Activated naive CD4-positive, alpha-beta T cell treated with anti-CD3 and anti-CD28 coated beads, Interleukin-2, amount 10 ng/mL, durations not matched to agents 7 days and 5 days (primary cell): ENCODE results near the gene TACSTD2.
"Not testable (repeated sequence)": the region's sequence is repeated elsewhere in the genome, so short reads cannot be mapped to it uniquely, and the experiment has no call there.

Source experiments
- CTCF ChIA-PET: fragments of 350-600 bp; sonication (Branson Sonifier 250); formaldehyde crosslinking; loops from one replicate; lab custom pipeline; 2021; ENCODE audit warnings: antibody characterized with exemption; lab: Charles Lee
- DNase-seq: peaks from one replicate; pipeline ENCODE4 v3.0.0-alpha.2; 2020
- H3K27ac Mint-ChIP-seq: one replicate; pipeline ENCODE4 v1.8.0; 2021; ENCODE audit warnings: mild to moderate bottlenecking, moderate library complexity, mixed read lengths
- H3K27me3 Mint-ChIP-seq: one replicate; pipeline ENCODE4 v1.8.0; 2021; ENCODE audit warnings: mild to moderate bottlenecking, mixed read lengths
- H3K36me3 Mint-ChIP-seq: one replicate; pipeline ENCODE4 v1.8.0; 2021; ENCODE audit warnings: mixed read lengths
- H3K4me1 Mint-ChIP-seq: one replicate; pipeline ENCODE4 v1.8.0; 2021; ENCODE audit warnings: mixed read lengths
- H3K4me3 Mint-ChIP-seq: one replicate; pipeline ENCODE4 v1.8.0; 2021; ENCODE audit warnings: mild to moderate bottlenecking, moderate library complexity, mixed read lengths
- H3K9me3 Mint-ChIP-seq: one replicate; pipeline ENCODE4 v1.8.0; 2021; ENCODE audit warnings: mixed read lengths

TACSTD2 gene, protein sequence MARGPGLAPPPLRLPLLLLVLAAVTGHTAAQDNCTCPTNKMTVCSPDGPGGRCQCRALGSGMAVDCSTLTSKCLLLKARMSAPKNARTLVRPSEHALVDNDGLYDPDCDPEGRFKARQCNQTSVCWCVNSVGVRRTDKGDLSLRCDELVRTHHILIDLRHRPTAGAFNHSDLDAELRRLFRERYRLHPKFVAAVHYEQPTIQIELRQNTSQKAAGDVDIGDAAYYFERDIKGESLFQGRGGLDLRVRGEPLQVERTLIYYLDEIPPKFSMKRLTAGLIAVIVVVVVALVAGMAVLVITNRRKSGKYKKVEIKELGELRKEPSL

DNA sequence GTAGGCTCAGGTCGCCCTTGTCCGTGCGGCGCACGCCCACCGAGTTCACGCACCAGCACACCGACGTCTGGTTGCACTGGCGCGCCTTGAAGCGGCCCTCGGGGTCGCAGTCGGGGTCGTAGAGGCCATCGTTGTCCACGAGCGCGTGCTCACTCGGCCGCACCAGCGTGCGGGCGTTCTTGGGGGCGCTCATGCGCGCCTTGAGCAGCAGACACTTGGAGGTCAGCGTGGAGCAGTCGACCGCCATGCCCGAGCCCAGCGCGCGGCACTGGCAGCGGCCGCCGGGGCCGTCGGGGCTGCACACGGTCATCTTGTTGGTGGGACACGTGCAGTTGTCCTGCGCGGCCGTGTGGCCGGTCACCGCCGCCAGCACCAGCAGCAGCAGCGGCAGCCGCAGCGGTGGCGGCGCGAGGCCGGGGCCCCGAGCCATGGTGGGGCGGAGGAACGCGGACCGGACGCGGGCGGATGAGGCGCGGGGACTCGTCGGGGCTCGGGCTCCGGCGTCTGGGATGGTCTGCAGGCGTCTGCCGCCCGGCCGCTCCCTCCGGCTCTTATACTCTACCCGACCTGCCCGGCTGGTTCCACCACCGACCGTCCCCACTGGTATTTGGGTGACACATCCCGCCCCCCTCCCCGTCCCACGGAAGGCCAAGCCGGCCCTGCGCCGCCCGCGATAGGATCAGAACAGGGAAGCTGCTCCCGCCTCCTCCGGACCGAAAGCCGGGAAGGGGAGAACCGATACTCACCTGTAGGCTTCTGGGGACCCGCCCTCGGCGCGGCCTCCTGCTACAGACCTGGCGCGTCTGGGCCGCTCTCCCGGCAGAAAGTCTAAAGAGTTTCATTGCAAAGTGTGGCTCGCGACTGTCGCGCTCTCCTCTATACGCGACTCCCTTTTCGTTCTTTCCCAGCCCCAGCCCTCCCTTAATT lies at the start of gene TACSTD2:
Gene TACSTD2 (minus strand): TSS at position 526 of the 927 bp plus-strand sequence. CDS start 96 bp downstream, at position 430.
- no peaks in the 10 kb centered on the region for H3K36me3 Mint-ChIP-seq
- no peak for DNase-seq
- H3K4me3 Mint-ChIP-seq = peak within 1 kb of the TSS; percentile 57
- H3K9me3 Mint-ChIP-seq = no peaks in the 10 kb centered on the region
- CTCF ChIA-PET = no interaction called here
- H3K27me3 Mint-ChIP-seq = peaks cover 77% of the 10 kb centered on the region
- peak within 1 kb of the TSS; percentile 29 for H3K27ac Mint-ChIP-seq
- H3K4me1 Mint-ChIP-seq = peaks cover 27% of the 10 kb centered on the region

DNA sequence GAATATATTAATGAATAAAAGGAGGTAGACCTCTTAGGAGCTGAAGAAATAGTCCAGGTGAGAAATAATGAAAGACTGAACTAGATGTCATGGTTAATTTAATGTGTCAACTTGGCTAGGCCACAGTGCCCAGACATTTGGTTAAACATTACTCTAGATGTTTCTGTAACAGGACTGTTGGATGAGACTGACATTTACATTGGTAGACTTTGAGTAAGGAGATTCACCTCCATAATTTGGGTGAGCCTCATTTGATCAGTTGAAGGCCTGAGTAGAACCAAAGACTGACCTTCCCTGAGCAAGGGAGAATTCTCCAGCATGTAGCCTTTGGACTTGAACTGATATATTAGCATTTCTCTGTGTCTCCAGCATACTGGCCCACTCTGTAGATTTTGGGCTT lies 49.2 kb upstream of the TACSTD2 start:
- CTCF ChIA-PET = no interaction called here
- no peaks in the 10 kb centered on the region for H3K9me3 Mint-ChIP-seq
- DNase-seq = no peak
- no peaks in the 10 kb centered on the region for H3K36me3 Mint-ChIP-seq
- no peaks in the 10 kb centered on the region for H3K27me3 Mint-ChIP-seq
- H3K4me1 Mint-ChIP-seq = no peaks in the 10 kb centered on the region
- H3K4me3 Mint-ChIP-seq = no peak overlapping the region
- no peak overlapping the region for H3K27ac Mint-ChIP-seq

DNA sequence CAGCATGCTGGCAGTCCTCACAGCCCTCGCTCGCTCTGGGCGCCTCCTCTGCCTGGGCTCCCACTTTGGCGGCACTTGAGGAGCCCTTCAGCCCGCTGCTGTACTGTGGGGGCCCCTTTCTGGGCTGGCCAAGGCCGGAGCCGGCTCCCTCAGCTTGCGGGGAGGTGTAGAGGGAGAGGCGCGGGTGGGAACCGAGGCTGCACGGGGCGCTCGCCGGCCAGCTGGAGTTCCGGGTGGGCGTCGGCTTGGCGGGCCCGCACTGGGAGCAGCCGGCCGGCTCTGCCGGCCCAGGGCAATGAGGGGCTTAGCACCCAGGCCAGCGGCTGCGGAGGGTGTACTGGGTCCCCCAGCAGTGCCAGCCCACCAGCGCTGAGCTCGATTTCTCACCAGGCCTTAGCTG lies 46.2 kb upstream of the TACSTD2 start:
- CTCF ChIA-PET, H3K9me3 Mint-ChIP-seq, H3K27ac Mint-ChIP-seq, H3K4me3 Mint-ChIP-seq, DNase-seq, H3K36me3 Mint-ChIP-seq: not testable (repeated sequence)
- peaks cover 11% of the 10 kb centered on the region for H3K27me3 Mint-ChIP-seq
- H3K4me1 Mint-ChIP-seq = peaks cover 14% of the 10 kb centered on the region

DNA sequence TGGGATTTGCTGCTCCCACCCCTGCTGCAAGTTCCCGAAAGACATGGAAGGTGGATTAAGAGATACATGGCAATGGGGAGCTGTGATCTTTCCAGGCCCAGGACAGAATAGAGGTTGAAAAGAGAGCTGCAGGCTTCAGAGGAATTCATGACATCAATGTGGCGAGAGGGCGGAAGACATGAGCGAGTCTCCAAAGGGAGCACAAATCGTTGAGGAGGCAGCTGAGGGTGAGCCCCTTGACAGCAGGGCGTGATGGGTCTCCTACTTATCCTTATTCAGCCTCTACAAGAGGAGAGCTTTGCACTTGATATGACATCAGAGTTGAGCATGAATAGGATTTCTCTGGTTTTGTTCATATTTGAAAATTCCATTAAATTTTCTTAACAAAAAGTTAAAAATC lies 45.5 kb upstream of the TACSTD2 start:
- H3K27me3 Mint-ChIP-seq = peaks cover 16% of the 10 kb centered on the region
- peaks cover 14% of the 10 kb centered on the region for H3K4me1 Mint-ChIP-seq
- no peaks in the 10 kb centered on the region for H3K36me3 Mint-ChIP-seq
- H3K4me3 Mint-ChIP-seq = no peak overlapping the region
- H3K27ac Mint-ChIP-seq = no peak overlapping the region
- no peaks in the 10 kb centered on the region for H3K9me3 Mint-ChIP-seq
- DNase-seq = no peak
- CTCF ChIA-PET = no interaction called here

DNA sequence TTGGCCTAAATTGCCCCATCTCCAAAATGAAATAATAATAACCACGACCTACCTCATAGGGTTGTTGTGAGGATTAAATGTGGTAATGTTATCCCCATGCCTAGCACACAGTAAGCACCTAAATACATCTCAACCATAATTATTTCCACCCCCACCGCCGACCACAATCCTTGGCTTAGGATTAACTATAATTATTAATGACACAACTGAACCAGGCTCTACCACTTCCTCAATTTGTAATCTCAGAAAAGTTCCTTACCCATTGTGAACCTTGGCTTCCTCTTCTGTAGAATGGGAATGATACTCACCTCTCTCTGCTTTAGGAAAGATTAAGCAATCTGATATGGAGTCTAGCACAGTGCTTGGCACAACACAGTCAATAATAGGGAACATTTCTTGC lies 44.3 kb upstream of the TACSTD2 start:
- H3K36me3 Mint-ChIP-seq = no peaks in the 10 kb centered on the region
- no peaks in the 10 kb centered on the region for H3K9me3 Mint-ChIP-seq
- CTCF ChIA-PET = no interaction called here
- H3K4me1 Mint-ChIP-seq = peaks cover 14% of the 10 kb centered on the region
- H3K27me3 Mint-ChIP-seq = peaks cover 25% of the 10 kb centered on the region
- no peak for DNase-seq
- no peak overlapping the region for H3K27ac Mint-ChIP-seq
- no peak overlapping the region for H3K4me3 Mint-ChIP-seq

DNA sequence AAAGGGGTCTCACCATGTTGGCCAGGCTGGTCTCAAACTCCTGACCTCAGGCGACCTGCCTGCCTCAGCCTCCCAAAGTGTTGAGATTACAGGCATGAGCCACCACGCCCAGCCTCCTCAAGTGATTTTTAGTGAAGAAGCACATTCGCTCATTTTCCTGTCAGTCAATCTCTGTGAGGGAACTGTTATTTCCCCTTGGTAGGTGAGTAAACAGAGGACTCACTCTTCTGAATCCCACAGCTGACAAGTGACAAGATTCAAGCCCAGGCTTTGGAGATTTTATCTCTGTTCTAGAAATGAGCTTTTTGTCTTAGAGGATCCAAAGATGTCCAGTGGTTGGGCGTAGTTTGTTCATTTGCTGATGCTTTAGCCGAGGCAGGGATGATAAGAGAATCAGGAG lies 43.9 kb upstream of the TACSTD2 start:
- Mint-ChIP-seq H3K9me3 (no peaks in the 10 kb centered on the region), H3K36me3 (no peaks in the 10 kb centered on the region), H3K27me3 (peaks cover 27% of the 10 kb centered on the region), H3K4me3 (no peak overlapping the region), H3K27ac (no peak overlapping the region), H3K4me1 (peaks cover 14% of the 10 kb centered on the region)
- CTCF ChIA-PET = no interaction called here
- DNase-seq = no peak

DNA sequence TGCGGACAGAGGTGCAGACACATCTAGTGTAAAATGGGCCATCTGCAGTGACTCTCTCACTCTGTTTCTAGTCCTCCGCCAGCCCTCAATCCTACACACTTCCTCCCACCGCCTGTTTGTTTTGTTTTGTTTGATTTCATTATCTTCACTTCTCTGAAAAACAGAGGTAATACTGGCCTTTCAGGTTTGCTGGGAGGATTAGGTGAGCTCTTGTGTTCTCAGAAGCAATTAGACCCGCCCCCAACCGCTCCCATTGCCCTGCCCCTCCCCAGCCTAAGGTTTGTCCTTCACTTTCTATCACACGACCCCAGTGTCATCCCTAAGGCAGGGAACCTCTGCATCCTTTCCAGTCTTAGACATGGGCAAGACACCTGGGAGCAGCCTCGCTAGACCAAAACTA lies 43.2 kb upstream of the TACSTD2 start:
- Mint-ChIP-seq H3K36me3 (no peaks in the 10 kb centered on the region), H3K27ac (no peak overlapping the region), H3K4me1 (peaks cover 14% of the 10 kb centered on the region), H3K4me3 (no peak overlapping the region), H3K27me3 (peaks cover 27% of the 10 kb centered on the region), H3K9me3 (no peaks in the 10 kb centered on the region)
- CTCF ChIA-PET = no interaction called here
- DNase-seq = no peak

DNA sequence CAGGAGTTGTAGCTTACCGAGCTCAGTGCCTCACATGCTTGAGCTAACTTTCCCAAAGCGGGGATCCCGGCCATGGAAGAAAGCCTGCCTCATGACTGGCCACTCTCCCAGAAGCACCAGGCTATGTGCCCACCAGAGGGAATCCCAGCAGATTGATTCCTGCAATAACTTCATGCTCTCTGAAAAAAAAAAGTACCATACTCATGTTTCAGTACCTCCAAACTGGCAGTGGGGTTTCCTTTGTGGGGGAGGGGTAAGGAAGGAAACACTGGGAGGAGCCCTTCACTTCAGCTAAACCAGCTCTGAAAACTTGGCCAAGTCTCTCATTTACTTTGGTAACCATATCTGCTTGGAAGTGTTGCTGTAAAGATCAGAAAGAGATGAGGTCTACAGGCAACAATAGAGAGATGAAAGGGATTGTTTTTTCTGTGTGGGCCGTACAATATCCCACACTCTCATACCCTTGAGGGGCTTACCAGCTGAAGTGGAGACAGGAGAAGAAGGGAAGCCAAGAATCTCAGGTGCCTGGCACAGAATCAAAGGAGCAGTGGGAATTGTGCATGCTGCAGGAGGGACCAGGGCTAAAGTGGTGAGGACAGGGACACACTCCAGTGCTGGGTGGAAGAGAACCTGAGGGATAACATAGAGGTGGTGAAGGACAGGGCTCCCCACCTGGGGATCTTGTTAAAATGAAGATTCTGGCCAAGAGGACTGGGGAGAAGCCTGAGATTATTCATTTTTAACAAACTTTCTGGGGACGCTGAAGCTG lies 42.4 kb upstream of the TACSTD2 start:
- Mint-ChIP-seq H3K27ac (no peak overlapping the region), H3K36me3 (no peaks in the 10 kb centered on the region), H3K9me3 (no peaks in the 10 kb centered on the region), H3K4me3 (no peak overlapping the region), H3K4me1 (peaks cover 14% of the 10 kb centered on the region), H3K27me3 (peaks cover 27% of the 10 kb centered on the region)
- DNase-seq = no peak
- CTCF ChIA-PET = interaction anchor here (2.0 kb wide), 1 partner anchor 33 kb away, joined by 6 read pairs; no protein-coding TSS in a partner anchor

DNA sequence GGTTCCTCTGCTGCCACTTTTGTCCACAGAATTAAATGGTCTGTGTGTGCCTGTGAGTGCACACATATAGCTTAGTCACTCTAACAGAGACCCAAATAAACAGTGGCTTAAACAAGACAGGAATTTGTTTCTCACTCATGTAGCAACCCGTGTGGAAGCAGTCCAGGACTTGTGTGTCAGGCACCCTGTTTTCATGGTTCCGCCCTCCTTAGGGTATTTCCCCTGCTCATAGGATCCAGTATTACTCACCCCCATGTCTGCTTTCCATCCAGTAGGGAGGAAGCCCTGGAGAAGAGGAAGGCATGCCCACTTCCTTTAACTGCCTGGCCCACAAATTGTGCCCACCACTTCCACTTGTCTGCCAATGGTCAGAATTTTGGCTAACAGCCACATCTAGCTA lies 41.3 kb upstream of the TACSTD2 start:
- H3K4me1 Mint-ChIP-seq = peaks cover 14% of the 10 kb centered on the region
- CTCF ChIA-PET = interaction anchor here (2.0 kb wide), 1 partner anchor 34 kb away, joined by 6 read pairs; no protein-coding TSS in a partner anchor
- H3K27me3 Mint-ChIP-seq = peaks cover 27% of the 10 kb centered on the region
- H3K4me3 Mint-ChIP-seq = no peak overlapping the region
- H3K9me3 Mint-ChIP-seq = no peaks in the 10 kb centered on the region
- DNase-seq = no peak
- H3K36me3 Mint-ChIP-seq = no peaks in the 10 kb centered on the region
- no peak overlapping the region for H3K27ac Mint-ChIP-seq

DNA sequence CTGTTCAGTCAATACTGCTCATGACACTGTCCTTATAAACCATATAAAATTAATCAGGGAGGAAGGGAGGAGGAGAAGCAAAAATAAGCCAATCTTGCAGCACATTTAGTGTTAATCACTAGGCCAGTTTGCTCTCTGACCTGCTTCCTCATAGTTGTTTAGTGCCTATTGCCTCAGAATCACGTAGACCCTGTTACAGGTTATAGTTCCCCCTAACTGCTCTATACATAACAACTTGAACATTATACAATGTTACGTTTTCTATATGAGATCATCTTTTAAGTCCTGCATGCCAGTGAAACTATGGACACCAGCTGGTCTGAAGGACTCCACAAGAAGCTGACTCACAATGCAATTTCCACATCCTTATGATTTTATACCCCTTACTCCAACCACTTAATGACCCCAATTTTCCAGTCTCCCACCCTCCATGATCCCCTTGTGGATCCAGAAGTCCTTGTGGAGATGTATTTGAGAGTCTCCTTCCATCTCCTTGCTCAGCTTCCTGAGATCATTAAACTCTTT lies 34.9 kb upstream of the TACSTD2 start:
- Mint-ChIP-seq H3K27me3 (peaks cover 28% of the 10 kb centered on the region), H3K27ac (no peak overlapping the region), H3K9me3 (peaks cover 2% of the 10 kb centered on the region), H3K36me3 (no peaks in the 10 kb centered on the region), H3K4me1 (no peaks in the 10 kb centered on the region), H3K4me3 (no peak overlapping the region)
- CTCF ChIA-PET = interaction anchor here (0.6 to 1.1 kb wide), 2 partner anchors 40 to 94 kb away, joined by 3 read pairs; no protein-coding TSS in a partner anchor
- DNase-seq = no peak

DNA sequence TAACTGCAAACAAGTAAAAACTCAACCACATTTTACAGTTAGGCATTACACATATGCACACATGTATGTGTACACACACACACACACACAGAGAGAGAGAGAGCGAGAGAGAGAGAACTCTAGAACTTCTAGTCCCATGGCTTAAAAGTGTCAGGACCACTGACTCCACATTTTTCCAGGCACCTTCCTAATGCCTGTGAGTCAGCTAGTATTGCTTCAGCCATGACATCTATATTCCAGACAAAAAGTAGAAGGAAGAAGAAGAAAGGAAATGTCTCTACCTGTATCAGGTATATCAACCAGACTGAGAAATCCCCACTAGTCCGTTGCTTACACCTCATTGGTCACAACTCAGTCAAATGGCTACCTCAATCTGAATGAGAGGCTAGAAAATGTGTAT lies 31.9 kb upstream of the TACSTD2 start:
- H3K27me3 Mint-ChIP-seq = peaks cover 34% of the 10 kb centered on the region
- no peak for DNase-seq
- H3K9me3 Mint-ChIP-seq = peaks cover 5% of the 10 kb centered on the region
- H3K27ac Mint-ChIP-seq = no peak overlapping the region
- CTCF ChIA-PET = no interaction called here
- no peaks in the 10 kb centered on the region for H3K4me1 Mint-ChIP-seq
- no peaks in the 10 kb centered on the region for H3K36me3 Mint-ChIP-seq
- H3K4me3 Mint-ChIP-seq = no peak overlapping the region

DNA sequence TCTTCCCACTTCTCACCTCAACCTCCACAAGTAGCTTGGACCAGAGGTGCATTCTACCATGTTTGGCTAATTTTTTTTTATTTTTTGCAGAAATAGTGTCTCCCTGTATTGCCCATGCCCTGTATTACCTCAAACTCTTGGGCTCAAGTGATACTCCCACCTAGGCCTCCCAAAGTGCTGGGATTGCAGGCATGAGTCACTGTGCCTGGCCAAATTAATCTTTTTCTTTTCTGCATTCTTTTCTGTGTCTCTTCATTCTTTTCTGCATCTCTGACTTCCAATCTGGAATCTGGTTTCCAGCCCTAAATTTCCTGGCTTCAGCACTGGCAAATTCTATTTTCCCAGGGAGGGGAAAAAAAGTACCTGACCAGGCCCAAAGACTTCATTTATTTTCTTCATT lies 31.2 kb upstream of the TACSTD2 start:
- H3K4me3 Mint-ChIP-seq = no peak overlapping the region
- no peak overlapping the region for H3K27ac Mint-ChIP-seq
- peaks cover 34% of the 10 kb centered on the region for H3K27me3 Mint-ChIP-seq
- DNase-seq = no peak
- H3K4me1 Mint-ChIP-seq = no peaks in the 10 kb centered on the region
- H3K36me3 Mint-ChIP-seq = no peaks in the 10 kb centered on the region
- CTCF ChIA-PET = interaction anchor here (1.4 kb wide), 1 partner anchor 44 kb away, joined by 3 read pairs; no protein-coding TSS in a partner anchor
- peaks cover 5% of the 10 kb centered on the region for H3K9me3 Mint-ChIP-seq

DNA sequence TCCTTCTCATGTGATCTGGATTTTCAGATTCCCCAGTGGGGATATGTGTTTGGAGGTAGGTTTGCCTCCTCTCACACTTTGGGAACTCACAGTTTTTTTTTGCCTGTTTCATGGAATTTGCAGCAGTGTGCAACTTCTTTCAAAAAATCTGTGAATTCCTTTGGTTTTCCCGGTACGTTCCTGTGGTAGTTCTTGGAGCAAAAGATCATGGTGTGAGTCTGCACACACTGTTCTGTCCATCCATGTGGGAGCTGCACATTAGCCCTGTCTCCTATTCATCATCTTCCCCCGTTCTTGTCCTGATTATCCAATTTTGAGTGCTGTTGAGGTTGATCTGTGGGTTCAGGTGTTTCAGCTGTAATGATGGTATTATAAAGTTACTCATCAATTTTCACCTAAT lies 30.3 kb upstream of the TACSTD2 start:
- H3K27me3 Mint-ChIP-seq = peaks cover 34% of the 10 kb centered on the region
- DNase-seq = no peak
- H3K4me3 Mint-ChIP-seq = no peak overlapping the region
- no peak overlapping the region for H3K27ac Mint-ChIP-seq
- H3K36me3 Mint-ChIP-seq = no peaks in the 10 kb centered on the region
- H3K9me3 Mint-ChIP-seq = peaks cover 5% of the 10 kb centered on the region
- CTCF ChIA-PET = interaction anchor here (1.4 kb wide), 1 partner anchor 45 kb away, joined by 3 read pairs; no protein-coding TSS in a partner anchor
- H3K4me1 Mint-ChIP-seq = no peaks in the 10 kb centered on the region
